Putamen (tissue), 1 donor: ENCODE measurements around the gene SGSM1.

Experiments used
- DNase-seq: peaks from one replicate; pipeline ENCODE4 v3.0.0-alpha.2; 2016; ENCODE audit warnings: low spot score

SGSM1 gene

GRCh38 chr22:24806663-24807001 lies 621 bp downstream of the SGSM1 start:
- DNase-seq, result no peak

GRCh38 chr22:24807284-24807950 lies 1.4 kb downstream of the SGSM1 start:
- no peak for DNase-seq

DNA sequence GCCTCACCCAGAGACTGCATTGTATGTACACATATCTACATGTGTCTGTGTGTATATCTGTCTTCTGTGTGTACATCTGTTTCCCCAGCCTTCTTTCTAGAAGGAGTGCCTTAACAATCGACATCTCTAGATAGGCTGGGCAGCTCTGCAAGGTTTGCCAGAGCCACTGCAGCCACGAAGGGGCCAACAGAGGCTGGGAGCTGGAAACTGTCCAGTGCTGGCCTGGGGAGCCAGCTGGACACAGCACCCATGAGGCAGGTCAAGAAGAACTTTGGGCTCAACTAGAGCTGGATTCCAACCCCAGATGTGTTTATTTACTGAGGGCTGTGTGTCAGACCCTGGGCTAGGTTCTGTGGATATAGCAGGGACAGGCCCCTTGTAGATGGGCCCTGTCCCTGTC lies 3.3 kb downstream of the SGSM1 start:
- DNase-seq, result no peak

DNA sequence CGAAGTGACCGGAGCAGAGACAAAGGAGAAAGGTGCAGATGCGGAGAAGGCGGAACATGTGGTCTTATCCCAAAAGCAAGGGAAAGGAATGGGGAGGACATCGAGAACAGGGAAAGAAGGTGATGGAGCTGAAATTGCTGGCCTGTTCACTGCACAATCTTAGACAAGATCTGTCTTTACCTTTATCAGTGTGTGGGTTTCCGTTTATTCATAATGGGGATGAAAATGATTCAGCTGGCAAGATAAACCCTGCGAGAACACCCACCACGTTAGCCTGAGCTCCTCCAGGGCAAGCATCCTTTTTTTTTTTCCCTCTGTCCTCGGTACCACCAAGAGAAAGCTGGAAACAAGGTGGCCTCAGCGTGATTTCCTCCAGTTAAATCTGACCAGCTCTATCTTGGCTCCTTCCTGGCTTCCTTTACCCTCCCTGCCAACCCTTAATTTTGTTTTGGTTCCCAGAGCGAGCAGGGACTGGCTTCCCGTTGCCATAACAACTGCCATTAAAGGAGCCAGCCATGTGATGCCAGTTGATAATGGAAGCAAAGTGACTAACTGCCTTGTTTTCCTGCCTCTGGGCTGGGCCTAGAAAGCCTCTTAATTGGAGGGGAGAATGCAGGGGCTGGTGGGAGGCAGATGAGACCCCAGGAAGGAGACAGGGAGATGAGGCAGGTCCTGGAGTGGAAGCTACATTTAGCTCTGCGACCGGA lies 4.2 kb downstream of the SGSM1 start:
- peak; percentile 75 for DNase-seq

DNA sequence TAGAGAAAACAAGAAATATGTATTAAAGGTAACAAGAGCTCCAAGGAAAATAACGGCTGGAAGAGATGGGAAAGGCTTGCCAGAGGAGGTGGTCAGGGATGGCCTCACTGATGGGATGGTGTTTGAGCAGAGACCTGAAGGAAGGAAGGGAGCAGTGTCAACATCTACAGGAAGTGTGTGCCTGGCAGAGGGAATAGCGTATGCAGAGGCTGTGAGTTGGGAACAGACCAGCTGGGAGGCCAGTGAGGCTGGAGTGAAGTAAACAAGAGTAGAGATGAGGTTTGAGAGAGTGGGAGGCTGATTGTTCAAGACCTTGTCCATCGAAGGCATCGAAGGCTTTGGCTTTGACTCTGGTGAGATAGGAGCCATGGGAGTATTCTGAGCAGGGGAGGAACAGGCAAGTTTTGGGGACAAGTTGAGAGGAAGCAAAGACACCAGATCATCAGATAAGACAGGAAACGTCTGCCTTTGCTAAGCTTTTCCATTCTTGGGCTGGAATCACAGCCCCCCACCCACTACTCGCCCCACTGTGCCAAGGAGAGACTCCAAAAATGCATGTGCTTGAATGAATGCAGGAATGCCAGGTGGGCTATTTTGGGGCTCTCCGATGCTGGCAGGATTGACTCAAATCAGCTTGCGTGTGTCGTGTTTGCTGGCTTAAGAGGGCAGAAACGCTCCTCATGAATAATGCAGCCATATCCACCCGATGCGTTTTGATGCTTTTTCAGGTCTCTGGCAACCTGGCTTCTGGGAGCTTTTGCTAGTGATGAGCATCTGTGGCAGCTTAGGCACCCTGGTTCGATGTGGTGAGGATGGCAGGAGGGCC lies 7.2 kb downstream of the SGSM1 start:
- no peak for DNase-seq

DNA sequence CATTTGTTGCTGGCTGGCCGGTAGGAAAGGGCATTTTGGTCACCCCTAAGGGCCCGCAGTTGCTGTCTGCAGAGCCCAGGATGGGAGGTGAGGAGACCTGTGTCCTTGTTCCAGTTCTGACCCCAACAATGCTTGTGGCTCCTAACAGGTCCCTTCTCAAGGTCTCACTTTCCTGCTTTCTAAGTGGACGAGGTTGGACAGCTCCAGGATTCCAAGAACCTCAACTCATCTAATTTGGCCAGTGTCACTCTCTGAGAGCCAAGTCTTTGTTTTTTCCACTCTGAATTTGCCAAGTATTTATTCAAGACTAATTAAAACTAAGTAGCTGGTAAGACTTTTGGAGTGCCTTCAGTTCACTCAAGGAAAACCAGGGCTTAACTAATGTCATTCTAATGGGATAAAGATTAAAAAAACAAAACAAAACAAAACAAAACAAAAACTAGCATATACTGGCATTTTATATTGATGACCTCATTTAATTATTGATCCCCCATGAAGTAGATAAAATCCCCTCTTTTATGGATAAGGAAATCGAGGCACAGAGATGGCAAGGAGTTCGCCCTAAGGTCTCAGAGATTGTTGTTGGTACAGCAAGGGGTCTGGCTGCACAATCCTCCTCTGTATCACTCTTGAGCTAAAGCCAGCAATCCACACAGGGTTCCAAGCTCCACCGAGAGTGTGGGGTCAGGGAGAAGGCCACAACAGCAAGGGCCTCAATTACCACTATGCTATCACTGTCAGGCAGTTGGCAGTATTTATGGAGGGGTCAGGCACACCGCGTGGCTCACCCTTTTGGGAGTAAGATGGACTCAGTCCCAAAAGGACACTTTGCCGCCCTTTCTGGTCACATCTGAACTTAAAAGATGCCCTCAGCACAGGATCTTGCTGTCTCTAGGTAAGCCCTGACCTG lies 8.1 kb downstream of the SGSM1 start:
- no peak for DNase-seq

DNA sequence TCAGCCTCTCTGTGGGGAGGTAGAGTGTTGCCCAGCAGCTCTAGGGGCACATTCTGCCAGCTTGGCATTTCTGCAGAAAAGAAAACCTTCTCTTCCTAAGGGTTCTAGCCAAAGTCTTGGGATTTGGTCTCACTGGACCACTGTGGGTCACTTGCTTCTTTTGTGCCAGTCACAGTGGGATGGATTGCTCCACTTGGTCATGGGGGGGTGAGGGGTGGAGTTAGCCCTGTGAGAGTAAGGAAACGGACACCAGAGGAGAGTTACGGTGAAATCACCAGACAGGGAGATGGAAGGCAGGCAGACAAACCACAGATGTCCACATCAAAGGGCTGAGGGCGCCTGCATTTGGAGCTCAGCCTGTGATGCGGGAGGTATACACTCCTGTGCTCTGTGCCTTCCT lies 10.8 kb downstream of the SGSM1 start:
- DNase-seq, result no peak

GRCh38 chr22:24819487-24819886 lies 13.5 kb downstream of the SGSM1 start:
- DNase-seq, result no peak

GRCh38 chr22:24819911-24820461 lies 14.0 kb downstream of the SGSM1 start:
- DNase-seq, result no peak

- no peak for DNase-seq
These were observed 16.5 kb downstream of the SGSM1 start for GRCh38 chr22:24822471-24822870.

DNA sequence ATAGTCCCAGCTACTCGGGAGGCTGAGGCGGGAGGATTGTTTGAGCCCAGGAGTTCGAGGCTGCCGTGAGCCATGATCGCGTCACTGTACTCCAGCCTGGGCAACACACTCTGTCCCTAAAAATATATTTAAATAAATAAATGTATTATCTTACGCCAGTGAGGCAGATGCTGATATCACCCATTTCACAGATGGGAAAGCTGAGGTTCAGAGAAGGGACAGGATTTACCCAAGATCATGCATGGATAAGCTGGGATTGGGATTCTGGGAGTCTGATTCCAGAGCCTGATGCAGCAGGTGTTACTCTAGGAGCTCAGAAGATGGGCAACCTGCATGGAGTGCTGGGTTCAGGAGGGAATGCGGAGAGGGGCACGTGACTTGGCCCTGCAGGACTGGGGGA lies 17.8 kb downstream of the SGSM1 start:
- no peak for DNase-seq

- no peak for DNase-seq
These were observed 18.2 kb downstream of the SGSM1 start for GRCh38 chr22:24824250-24824649.

- no peak for DNase-seq
These were observed 18.9 kb downstream of the SGSM1 start for GRCh38 chr22:24824915-24825314.

DNA sequence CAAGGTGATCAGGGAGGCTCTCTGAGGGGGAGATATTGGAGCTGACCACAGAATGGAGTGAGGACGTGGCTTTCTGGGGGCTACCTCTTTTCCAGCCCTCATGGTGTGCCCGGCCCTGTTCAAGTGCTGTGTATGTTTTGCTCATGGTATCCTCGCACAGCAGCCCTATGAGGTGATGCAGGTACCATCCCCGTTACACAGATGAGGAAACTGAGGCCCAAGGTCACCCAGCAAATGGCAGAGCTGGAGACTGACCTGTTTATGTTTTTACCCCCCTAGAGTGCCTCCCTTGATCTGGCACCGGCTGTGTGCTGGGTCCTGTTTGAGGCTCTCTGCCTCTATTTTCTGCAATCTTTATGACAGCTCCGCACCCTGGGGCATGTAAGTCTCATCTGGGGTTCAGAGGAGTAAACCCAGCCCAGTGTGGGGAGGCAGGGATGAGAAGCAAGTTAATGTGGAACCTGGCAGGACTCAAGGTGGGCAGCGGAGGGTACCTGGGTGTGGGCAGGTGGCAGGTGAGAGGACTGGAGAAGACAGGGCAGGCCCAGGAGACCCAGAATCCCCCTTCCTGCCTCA lies 20.8 kb downstream of the SGSM1 start:
- no peak for DNase-seq

DNA sequence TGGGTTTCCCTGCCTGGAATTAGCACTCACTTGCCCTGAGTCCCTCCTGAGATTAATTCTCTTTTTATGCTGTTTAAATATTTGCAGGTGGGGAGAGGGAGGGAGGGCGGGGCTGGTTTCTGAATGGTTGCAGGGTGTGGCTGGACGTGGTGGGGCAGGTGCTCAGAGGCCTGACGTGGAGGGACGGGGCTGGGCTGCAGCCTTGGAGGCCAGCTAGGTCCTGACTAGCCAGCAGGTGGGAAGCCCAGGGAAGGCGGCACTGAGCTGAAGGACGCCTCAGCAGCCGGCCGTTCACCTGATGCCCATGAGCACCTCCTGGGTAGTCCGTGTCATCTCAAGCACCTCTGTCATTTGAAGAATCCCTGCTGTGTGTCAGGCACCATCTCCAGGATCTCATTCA lies 21.3 kb downstream of the SGSM1 start:
- DNase-seq, result no peak

DNA sequence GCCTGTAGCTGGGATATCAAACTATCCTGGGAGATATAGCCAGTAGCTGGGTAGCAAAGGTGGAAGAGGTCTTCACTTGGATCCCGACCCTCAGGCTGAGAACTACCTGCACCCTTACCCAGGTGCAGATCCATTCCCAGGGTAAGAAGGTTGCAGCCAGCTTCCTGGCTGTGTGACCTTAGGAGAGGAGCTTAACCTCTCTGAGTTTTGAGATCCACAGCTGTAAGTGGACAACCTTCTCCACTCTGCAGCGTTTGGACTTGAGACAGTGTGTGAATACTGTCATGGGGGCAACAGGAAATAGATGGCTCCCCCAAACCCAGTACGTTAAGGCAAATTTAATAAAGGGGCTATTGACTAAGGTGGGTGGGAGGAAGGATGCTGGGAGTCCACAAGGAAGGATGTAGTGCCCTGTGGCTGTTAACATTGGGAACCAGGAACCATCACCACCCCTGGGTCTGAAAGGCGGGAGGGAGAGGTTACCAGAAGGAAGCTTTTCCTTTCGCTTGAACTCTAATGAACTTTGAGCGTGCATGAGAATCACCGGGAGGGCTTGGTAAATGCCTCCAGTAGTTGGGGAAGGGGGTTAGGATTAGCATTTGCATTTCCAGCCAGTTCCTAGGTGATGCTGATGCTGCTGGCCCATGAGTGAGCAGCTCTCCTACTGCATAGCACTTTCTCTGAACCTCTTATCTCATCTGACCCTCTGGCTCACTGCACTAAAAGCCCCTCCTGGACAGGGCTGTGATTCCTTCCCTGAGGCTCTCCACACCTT lies 24.4 kb downstream of the SGSM1 start:
- no peak for DNase-seq

DNA sequence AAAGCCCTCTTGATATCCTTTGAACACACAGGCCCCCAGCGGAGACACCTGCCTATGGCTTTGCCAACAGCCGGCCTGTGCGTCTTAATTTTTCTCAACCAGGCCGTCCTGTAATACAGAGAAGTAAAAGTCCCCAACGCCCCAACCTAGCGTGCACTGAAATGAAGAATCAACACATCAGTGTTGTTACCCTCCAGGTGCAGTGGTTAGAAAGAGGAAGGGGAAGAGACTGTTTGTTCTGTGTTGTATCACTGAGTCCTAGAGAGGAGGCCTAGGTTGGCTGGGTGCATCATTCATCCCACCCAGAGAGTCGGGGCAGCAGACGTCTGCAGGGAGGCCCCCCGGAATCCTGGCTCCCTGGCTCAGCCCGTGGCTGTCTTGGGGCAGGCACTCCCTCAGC lies 25.7 kb downstream of the SGSM1 start:
- no peak for DNase-seq

- no peak for DNase-seq
These were observed 28.0 kb downstream of the SGSM1 start for GRCh38 chr22:24833881-24834495.

DNA sequence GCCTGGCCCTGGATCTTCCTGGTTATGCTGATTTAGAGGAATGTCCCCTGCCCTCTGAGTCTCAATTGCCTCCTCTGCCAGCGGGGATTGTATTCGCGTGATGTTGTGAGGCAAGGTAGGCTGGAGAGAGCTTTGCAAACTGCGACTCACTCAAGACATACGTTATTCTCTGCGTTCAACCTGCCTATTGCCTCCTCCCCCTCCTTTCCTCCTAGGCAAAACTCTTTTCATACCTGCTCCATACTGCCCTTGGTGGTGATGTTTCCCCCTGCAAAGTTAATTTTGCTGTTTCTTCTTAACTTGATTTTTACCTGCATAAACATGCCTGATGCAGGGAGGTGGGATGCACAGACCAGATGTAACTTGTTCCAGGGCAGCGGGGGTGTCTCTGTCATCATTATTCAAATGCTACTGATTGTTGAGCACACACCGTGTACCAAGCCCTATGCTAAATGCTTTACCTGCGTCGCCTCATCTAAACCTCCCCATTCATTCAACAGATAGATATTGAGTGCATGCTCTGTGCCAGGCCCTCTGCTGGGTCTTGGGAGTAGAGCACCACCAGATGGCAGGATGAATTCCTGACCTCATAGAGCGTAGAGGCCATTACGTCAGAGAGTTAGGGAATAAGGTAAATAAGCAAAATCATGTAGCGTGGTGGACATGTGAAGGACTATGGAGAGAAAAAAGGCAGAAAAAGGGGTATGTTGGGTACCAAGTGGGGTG lies 29.0 kb downstream of the SGSM1 start:
- peak; percentile 39 for DNase-seq

DNA sequence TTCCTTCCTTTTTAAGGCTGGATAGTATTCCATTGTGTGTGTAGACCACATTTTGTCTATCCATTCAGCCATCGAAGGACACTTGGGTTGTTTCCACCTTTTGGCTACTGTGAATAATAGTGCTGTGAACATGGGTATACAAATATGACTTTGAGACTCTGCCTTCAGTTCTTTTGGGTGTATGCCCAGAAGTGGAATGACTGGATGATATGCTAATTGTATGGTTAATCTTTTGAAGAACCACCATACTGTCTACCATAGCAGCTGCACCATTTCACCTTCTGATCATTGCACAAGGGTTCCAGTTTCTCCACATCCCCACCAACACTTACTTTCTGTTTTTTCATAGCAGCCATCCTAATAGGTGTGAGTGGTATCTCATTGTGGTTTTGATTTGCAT lies 30.3 kb downstream of the SGSM1 start:
- no peak for DNase-seq
